GM06990 (cell line): Measurements from ENCODE around the gene TMEM208.

Source experiments
- DNase-seq: peaks from one replicate; pipeline ENCODE4 v3.0.0-alpha.2; 2011; ENCODE audit not compliant: insufficient read length; ENCODE audit errors: extremely low read depth
- H3K27me3 ChIP-seq: replicated peaks from 2 replicates; pipeline ENCODE4 v1.6.0; 2011; ENCODE audit warnings: low read length; ENCODE audit not compliant: control insufficient read depth, insufficient read depth
- H3K36me3 ChIP-seq: 2 replicates; pipeline ENCODE4 v1.5.1; 2011; ENCODE audit warnings: low read length; ENCODE audit not compliant: control insufficient read depth, insufficient read depth
- H3K4me3 ChIP-seq: replicated peaks from 2 replicates; pipeline ENCODE4 v1.5.1; 2011; ENCODE audit warnings: low read depth, mild to moderate bottlenecking, control low read depth, low read length
- TF ChIP-seq, protein P1 (sequence below): IDR thresholded peaks from 2 replicates; pipeline ENCODE4 v1.5.1; 2011; ENCODE audit warnings: low read length, control low read depth, mild to moderate bottlenecking, inconsistent platforms; ENCODE audit not compliant: insufficient read depth, poor library complexity, severe bottlenecking

TMEM208 gene

DNA sequence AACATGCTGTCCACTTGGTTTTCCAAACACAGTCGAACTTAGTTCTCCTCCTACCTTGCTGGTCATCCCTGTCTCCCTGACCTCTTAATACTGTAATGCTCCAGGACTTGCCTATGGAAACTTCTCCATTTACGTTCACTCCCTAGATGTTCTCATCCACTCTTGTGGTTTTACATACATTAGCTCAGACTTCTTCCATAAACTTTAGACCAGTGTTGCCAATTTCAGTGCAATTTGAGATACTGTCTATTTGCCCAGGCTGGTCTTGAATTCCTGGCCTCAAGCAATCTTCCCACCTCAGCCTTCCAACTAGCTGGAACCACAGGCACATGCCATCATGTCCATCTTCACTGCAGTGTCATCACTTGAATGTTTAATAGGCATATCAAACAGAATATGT is 44.6 kb upstream of the TMEM208 start:
- no peaks in the 10 kb centered on the region; the same call in 1 of the 2 replicates for H3K36me3 ChIP-seq
- DNase-seq, result no peak
- no peaks in the 10 kb centered on the region; the same call in 1 of the 2 replicates for H3K27me3 ChIP-seq
- TF ChIP-seq, protein P1, sequence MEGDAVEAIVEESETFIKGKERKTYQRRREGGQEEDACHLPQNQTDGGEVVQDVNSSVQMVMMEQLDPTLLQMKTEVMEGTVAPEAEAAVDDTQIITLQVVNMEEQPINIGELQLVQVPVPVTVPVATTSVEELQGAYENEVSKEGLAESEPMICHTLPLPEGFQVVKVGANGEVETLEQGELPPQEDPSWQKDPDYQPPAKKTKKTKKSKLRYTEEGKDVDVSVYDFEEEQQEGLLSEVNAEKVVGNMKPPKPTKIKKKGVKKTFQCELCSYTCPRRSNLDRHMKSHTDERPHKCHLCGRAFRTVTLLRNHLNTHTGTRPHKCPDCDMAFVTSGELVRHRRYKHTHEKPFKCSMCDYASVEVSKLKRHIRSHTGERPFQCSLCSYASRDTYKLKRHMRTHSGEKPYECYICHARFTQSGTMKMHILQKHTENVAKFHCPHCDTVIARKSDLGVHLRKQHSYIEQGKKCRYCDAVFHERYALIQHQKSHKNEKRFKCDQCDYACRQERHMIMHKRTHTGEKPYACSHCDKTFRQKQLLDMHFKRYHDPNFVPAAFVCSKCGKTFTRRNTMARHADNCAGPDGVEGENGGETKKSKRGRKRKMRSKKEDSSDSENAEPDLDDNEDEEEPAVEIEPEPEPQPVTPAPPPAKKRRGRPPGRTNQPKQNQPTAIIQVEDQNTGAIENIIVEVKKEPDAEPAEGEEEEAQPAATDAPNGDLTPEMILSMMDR, result no peak
- H3K4me3 ChIP-seq, result peak overlapping the region; percentile 77; the same call in 1 of the 2 replicates

DNA sequence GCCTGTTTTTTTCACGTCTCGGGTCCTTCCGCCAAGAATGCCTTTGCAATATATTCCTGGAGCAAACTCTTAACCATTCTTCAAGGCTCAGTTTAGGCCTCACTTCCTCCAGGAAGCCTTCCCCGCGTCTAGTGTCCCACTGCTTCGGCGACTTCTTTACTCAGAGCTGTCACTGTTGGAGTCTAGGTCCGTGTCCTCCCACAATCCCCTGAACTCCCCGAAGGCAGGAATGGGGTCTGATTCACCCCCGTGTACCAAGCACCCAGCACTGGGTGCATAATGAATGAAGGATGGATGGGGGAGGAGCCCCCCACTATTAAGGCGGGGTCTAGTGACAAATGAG is 43.7 kb upstream of the TMEM208 start:
- TF ChIP-seq, protein P1, result no peak
- Histone ChIP-seq H3K27me3 (no peaks in the 10 kb centered on the region; the same call in 1 of the 2 replicates), H3K4me3 (peak overlapping the region; percentile 77), H3K36me3 (no peaks in the 10 kb centered on the region; the same call in 1 of the 2 replicates)
- DNase-seq, result no peak

DNA sequence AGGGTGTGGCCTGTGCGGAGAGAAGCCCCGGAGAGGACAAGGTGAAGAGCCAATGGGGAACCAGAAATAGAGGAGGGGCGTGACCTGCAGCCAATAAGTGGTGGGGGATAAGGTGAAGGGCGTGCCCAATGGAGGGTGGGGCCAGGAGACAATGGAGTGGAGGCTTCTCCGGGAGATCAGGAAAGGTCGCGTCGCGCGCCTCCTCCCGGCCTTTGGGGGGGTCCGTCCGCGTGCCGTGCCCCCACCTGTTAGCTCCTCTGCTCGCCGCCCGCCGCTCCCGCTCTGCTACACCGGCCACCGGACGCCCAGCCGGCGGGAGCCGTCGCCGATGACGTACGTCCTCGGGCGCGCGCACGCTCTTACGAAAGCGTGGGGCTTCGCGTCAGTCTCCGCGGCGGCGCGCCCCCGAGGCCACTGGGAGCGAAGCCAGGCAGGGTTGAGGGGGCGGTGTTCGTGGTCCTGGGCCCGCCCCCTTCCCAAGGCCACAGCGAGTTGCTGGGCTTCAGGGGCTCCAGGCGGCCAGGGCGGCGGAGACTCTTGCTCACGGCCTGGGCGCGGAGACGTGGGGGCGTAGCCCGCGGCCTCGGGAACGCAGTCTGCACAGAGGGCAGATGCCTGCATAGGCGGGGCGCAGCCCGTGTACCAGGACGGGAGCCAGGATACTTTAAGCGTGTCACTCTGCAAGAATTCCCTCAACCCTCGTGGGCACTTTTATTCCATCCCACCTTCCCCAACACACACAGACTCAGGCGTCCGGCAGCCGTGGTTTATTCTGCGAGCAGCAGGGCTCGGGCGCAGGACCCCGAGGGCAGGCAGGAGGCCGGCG is 43.1 kb upstream of the TMEM208 start, which contains the start of gene MATCAP1:
Gene MATCAP1, minus strand, starts transcription at position 337 of the 826 bp plus-strand sequence. CDS start 3,353 bp downstream, outside the sequence.
- no peaks in the 10 kb centered on the region; the same call in 1 of the 2 replicates for H3K27me3 ChIP-seq
- TF ChIP-seq, protein P1, result no peak
- peak; percentile 94 for DNase-seq
- H3K4me3 ChIP-seq, result peak within 1 kb of the TSS; percentile 77
- H3K36me3 ChIP-seq, result no peaks in the 10 kb centered on the region; the same call in 1 of the 2 replicates

DNA sequence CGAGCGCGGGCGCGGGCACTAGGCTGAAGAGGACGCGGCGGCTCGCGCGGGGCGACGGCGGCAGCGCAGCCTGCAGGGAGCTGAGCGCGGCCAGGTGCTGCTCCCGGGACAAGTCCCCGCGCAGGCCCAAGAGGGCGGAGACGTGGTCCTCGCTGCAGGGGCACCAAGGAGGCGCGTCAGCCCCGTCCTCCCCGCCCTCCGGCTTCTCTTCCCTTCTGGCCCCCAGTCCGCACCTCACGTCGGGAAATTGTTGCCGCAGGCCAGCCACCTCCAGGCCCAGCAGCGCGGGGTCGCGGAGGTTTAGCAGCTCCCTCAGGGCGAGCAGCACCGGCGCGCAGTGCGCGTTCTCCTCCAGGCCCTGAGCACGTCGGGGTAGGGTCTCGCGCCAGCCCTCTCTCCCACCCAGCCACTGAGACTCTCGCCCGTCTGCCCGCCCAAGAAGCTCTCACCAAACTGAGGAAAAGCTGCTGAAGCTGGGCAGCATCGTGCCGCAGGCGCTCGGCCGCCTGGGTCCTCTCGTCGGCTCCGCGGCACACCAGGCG is 42.4 kb upstream of the TMEM208 start:
- no peak for DNase-seq
- no peaks in the 10 kb centered on the region; the same call in 1 of the 2 replicates for H3K27me3 ChIP-seq
- TF ChIP-seq, protein P1, result no peak
- H3K4me3 ChIP-seq, result peak overlapping the region; percentile 77
- H3K36me3 ChIP-seq, result no peaks in the 10 kb centered on the region; the same call in 1 of the 2 replicates

DNA sequence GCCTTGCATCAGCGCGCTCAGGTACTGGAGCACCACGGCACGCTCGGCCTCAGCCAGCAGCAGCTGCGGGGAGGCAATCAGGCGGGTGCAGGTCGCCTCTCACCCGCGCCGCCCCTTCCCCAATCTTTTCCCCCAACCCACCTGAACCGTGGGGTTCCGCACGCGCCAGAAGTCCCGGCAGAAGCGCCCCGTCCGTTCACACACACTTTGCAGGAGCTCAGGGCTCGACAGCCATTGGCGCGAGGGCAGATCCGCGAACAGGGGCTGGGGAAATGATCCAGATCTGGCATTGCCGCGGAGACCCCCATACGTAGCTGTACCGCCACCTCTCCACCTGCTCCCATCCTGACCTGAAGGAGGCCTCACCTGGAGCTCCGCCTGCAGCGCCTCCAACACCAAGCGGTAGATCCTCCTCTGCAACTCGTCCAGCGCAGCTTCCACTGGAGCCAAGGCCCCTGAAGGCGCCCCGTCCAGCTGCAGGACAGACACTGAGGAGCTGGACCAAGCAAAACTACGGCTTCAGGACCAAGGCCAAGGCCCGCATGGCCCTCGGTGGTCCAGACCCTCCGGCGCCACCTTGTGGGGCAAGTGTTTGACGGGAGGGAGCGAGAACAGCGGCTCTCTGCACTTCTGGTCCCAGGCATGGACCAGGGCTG is 41.8 kb upstream of the TMEM208 start:
- TF ChIP-seq, protein P1, result peak; percentile 88
- DNase-seq, result peak; percentile 74
- no peaks in the 10 kb centered on the region for H3K36me3 ChIP-seq
- H3K4me3 ChIP-seq, result no peak overlapping the region
- no peaks in the 10 kb centered on the region; the same call in 1 of the 2 replicates for H3K27me3 ChIP-seq
